HEK293T (cell line): ENCODE data around the gene LAMA5.
"Not testable (repeated sequence)": the region's sequence is repeated elsewhere in the genome, so short reads cannot be mapped to it uniquely, and the experiment has no call there.

Source experiments
- CTCF ChIA-PET: fragments of 350-600 bp; formaldehyde crosslinking; extraction: SDS; loops from one replicate; lab custom pipeline; 2021; ENCODE audit warnings: antibody characterized with exemption, inconsistent platforms; lab: Yijun Ruan, JAX
- POLR2A ChIA-PET: fragments of 350-600 bp; formaldehyde crosslinking; extraction: SDS; loops from one replicate; lab custom pipeline; 2020; ENCODE audit warnings: antibody characterized with exemption, inconsistent platforms; lab: Yijun Ruan, JAX
- DNase-seq: peaks from one replicate; pipeline ENCODE4 v3.0.0; 2012; ENCODE audit warnings: mixed read lengths; ENCODE audit errors: extremely low spot score
- ARNT ChIP-seq: fragments of 450-650 bp; IDR thresholded peaks from 2 replicates; pipeline ENCODE4 v1.6.1; 2017; ENCODE audit warnings: mild to moderate bottlenecking
- BHLHE40 ChIP-seq: fragments of 450-650 bp; IDR thresholded peaks from 2 replicates; pipeline ENCODE4 v1.6.1; 2016; ENCODE audit warnings: mild to moderate bottlenecking, moderate library complexity, borderline replicate concordance
- CTBP1 ChIP-seq: fragments of 450-650 bp; IDR thresholded peaks from 2 replicates; pipeline ENCODE4 v1.6.1; 2016; ENCODE audit warnings: borderline replicate concordance
- ELF4 ChIP-seq: fragments of 450-650 bp; IDR thresholded peaks from 2 replicates; pipeline ENCODE4 v1.6.1; 2017; ENCODE audit warnings: antibody characterized with exemption
- FOXA1 ChIP-seq: fragments of 450-650 bp; IDR thresholded peaks from 2 replicates; pipeline ENCODE4 v1.6.1; 2016; ENCODE audit warnings: mild to moderate bottlenecking
- FOXK2 ChIP-seq: fragments of 450-650 bp; IDR thresholded peaks from 2 replicates; pipeline ENCODE4 v1.6.1; 2016; ENCODE audit warnings: mild to moderate bottlenecking
- FOXM1 ChIP-seq: fragments of 450-650 bp; IDR thresholded peaks from 2 replicates; pipeline ENCODE4 v1.6.1; 2017; ENCODE audit warnings: mild to moderate bottlenecking, borderline replicate concordance
- HDGF ChIP-seq: fragments of 450-650 bp; IDR thresholded peaks from 2 replicates; pipeline ENCODE4 v1.6.1; 2017; ENCODE audit warnings: antibody characterized with exemption, borderline replicate concordance
- L3MBTL2 ChIP-seq: fragments of 450-650 bp; conservative IDR thresholded peaks from 2 replicates; pipeline ENCODE4 v1.6.1; 2016; ENCODE audit warnings: mild to moderate bottlenecking
- LEF1 ChIP-seq: fragments of 450-650 bp; IDR thresholded peaks from 2 replicates; pipeline ENCODE4 v1.6.1; 2017; ENCODE audit warnings: mild to moderate bottlenecking, borderline replicate concordance
- NFRKB ChIP-seq: fragments of 450-650 bp; IDR thresholded peaks from 2 replicates; pipeline ENCODE4 v1.6.1; 2016; ENCODE audit warnings: mild to moderate bottlenecking, moderate library complexity
- SP1 ChIP-seq: fragments of 450-650 bp; IDR thresholded peaks from 2 replicates; pipeline ENCODE4 v1.6.1; 2017
- SUZ12 ChIP-seq: fragments of 450-650 bp; IDR thresholded peaks from 2 replicates; pipeline ENCODE4 v1.6.1; 2016; ENCODE audit warnings: mild to moderate bottlenecking
- TARDBP ChIP-seq: fragments of 450-650 bp; IDR thresholded peaks from 2 replicates; pipeline ENCODE4 v1.6.1; 2016
- ZNF384 ChIP-seq: fragments of 450-650 bp; IDR thresholded peaks from 2 replicates; pipeline ENCODE4 v1.6.1; 2016
- TF ChIP-seq, protein P1 (sequence below): fragments of 450-650 bp; IDR thresholded peaks from 2 replicates; pipeline ENCODE4 v1.6.1; 2016

LAMA5 gene

DNA sequence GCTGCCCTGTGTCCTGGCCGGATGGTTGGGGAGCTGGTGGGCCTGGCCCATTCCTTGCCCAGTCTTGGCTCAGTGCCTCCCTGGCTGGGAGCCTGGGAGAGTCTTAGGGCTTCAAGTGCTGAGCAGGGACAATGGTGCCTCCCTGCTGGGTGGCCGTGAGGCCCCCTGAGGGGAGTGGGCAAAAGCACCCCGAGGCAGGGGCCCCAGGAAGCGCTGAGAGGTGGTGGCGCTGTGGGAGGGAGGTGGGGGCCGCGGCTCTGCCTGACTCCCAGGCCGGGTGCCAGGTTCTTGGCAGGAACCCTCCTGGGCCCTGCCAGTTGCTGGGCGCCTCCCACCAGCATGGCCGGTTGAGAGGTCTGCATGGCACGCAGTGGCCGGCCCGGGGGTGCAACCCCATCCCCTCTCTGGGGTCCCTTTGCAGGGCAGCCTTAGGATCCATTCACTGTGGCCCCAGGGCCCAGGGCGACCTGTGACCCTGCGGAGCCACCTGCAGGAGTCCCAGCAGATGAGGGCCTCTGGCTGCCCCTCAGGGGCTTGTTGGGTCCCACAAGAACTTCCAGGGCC lies 10.6 kb upstream of the LAMA5 start:
- ChIA-PET POLR2A (no interaction called here), CTCF (no interaction called here)
- no peak for DNase-seq
- TF ChIP-seq NFRKB (no peak), FOXK2 (no peak), L3MBTL2 (no peak), ELF4 (no peak), SP1 (no peak), ZNF384 (no peak), CTBP1 (no peak), FOXA1 (no peak), SUZ12 (no peak), BHLHE40 (no peak), ARNT (no peak), FOXM1 (no peak), LEF1 (no peak)

DNA sequence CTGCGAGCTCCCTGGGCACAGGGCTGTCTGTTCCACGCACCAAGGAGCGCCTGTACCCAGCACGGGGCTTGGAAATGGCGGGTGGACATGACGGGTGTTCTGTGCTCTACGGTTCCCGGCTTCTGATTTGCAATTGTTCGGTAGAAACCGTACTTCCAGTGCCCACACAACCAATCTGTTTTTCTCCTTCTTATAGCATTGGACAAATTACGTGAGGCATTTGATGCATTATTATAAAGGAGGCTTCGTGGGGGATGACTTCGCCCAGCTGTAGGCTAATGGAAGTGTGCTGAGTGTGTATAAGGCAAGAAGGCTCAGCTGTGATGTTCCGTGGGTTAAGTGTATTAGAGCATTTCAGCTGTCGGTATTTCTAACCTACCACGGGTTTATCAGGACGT lies 10.0 kb upstream of the LAMA5 start:
- DNase-seq: no peak
- TF ChIP-seq, protein P1, sequence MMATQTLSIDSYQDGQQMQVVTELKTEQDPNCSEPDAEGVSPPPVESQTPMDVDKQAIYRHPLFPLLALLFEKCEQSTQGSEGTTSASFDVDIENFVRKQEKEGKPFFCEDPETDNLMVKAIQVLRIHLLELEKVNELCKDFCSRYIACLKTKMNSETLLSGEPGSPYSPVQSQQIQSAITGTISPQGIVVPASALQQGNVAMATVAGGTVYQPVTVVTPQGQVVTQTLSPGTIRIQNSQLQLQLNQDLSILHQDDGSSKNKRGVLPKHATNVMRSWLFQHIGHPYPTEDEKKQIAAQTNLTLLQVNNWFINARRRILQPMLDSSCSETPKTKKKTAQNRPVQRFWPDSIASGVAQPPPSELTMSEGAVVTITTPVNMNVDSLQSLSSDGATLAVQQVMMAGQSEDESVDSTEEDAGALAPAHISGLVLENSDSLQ: no peak
- TF ChIP-seq FOXK2 (no peak), HDGF (no peak), FOXM1 (no peak), NFRKB (no peak), CTBP1 (no peak), FOXA1 (no peak), TARDBP (no peak), L3MBTL2 (no peak), ARNT (no peak), ZNF384 (no peak), SP1 (no peak), LEF1 (no peak)
- ChIA-PET CTCF (no interaction called here), POLR2A (interaction anchor here (1.3 kb wide), 1 partner anchor 10 kb away, joined by 5 read pairs; the partner anchor contains the start of gene RPS21)

DNA sequence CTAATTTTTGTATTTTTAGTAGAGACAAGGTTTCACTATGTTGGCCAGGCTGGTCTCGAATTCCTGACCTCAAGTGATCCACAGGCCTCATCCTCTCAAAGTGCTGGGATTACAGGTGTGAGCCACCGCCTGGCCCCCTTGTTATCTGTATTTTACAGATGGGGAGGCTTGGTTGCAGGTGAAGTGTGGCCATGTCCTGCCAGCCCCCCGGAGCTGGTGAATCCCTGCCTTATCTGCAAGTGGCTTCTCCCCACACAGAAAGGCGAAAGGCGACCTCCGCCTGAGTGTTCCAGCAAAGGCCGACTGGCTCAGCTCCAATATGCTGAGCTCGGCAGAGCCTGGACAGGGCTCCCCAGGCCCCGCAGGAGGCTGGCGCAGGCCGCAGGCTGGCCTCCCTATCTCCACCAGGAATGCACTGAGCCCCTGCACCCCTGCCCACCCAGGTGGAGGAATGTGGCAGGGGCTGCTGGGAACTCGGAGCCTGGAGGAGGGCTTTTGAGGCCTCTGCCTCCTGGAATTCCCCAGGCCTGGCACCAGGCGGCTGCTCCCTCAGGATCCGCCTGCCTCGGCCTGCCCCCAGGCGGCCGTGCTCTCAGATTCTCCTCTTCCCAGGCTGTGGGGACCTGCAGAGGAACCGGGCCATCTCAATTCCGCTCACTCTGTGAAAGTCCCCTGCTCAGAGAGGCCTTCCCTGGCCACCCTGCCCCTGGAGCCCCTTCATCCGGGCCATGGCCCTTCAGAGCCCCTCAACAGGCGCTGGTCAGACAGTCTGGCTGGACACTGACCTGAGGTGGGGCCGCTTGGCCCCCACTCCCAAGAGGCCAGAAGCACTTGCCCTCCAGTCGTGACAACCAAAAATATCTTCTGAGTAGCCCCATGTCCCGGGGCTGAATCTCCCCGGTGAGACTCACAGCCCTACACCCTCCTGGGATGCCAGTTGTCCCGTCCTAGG lies 9.3 kb upstream of the LAMA5 start:
- ChIA-PET POLR2A (interaction anchor here (1.3 kb wide), 1 partner anchor 10 kb away, joined by 5 read pairs; the partner anchor contains the start of gene RPS21), CTCF (no interaction called here)

DNA sequence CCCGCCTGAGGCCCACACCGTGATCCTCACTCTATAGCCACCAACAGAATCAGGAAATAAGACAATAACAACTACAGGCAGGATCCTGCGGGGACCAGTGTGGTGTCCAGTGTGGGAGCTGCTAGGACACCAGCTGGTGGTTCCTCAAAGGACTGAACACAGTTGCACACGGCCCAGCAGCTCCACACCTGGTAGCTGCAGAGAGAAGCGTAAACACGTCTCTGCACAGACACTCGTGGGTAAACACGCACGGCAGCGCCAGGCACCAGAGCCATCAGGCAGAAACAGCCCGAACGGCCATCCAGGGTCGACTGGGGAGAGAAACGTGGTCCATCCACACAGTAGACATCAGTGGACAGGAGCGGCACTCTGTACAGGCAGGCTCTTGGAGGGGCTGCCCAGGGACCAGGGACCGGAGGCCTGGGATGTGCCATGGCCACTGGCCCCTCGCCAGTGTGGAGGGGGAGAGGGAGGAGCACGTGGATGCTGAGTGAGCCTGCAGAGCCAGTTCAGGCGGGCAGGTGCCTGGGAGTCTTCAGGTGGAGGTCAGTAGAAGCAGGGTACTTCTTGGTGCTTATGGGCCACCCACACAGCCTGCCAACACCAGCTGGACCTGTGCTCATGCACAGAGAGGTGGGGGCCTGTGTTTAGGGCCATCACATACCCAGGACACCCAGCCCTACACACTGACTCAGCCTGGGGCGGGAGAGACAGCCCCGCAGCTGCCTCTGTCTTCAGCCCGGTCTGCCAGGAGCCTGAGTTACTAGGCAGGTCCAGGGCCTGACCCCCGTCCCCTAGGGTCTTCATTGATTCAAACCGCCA lies 7.4 kb upstream of the LAMA5 start:
- POLR2A ChIA-PET: no interaction called here
- CTCF ChIA-PET: no interaction called here
- TF ChIP-seq FOXK2 (no peak), FOXM1 (no peak), HDGF (no peak), ELF4 (no peak), TARDBP (no peak), NFRKB (no peak), CTBP1 (no peak), SUZ12 (no peak), LEF1 (no peak), L3MBTL2 (no peak), SP1 (no peak), BHLHE40 (no peak), ZNF384 (no peak), FOXA1 (no peak), ARNT (no peak)
- TF ChIP-seq, protein P1: no peak
- no peak for DNase-seq

More for the DNA sequence above, 9.3 kb upstream of the LAMA5 start:
- TF ChIP-seq SUZ12 (no peak), ARNT (no peak), LEF1 (no peak), TARDBP (no peak), L3MBTL2 (no peak), NFRKB (no peak), ZNF384 (no peak), CTBP1 (no peak), ELF4 (no peak), FOXK2 (no peak)
- TF ChIP-seq, protein P1: no peak
- no peak for DNase-seq

DNA sequence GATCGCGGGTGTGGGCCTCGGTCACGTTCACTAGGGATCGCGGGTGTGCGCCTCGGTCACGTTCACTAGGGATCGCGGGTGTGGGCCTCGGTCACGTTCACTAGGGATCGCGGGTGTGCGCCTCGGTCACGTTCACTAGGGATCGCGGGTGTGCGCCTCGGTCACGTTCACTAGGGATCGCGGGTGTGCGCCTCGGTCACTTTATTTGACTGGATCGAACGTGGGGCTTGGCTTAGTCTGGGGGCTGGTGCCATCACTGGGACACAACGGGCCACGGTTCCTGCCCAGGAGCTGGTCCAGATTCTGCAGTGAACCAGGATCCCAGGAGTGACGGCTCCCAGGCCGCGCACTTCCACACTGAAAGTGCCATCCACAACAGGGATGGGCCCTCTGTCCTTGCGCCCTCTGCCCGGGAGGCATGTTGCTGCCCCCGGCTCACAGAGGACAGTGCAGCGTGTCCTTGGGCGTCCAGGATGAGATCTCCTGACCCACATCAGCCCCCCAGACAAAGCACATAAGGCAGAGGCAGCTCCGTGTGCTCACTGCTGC lies 6.6 kb upstream of the LAMA5 start:
- CTCF ChIA-PET, DNase-seq, POLR2A ChIA-PET: not testable (repeated sequence)
